Astrocyte of the spinal cord (primary cell): ENCODE results near the gene TMEM258.

Experiments
- DNase-seq: peaks from one replicate; pipeline ENCODE4 v3.0.0; 2011; ENCODE audit warnings: low read depth, low spot score
- H3K4me3 ChIP-seq: 2 replicates; pipeline ENCODE4 v1.5.1; 2011; ENCODE audit warnings: low read depth, mild to moderate bottlenecking, low read length, moderate library complexity
- CTCF ChIP-seq: IDR thresholded peaks from 2 replicates; pipeline ENCODE4 v1.5.1; 2012; ENCODE audit warnings: low read depth, mild to moderate bottlenecking, low read length, inconsistent platforms
- in situ Hi-C: cut with HindIII; loops from 2 replicates; pipeline ENCODE4 v1.10.0; 2017; ENCODE audit warnings: low sequenced_read_pairs

Gene TMEM258

GRCh38 chr11:61795876-61796526 lies 3.6 kb upstream of the TMEM258 start:
- in situ Hi-C loops = no loop called here
- no peak for TF ChIP-seq CTCF
- H3K4me3 ChIP-seq = no peak overlapping the region
- DNase-seq = no peak

- no peak for TF ChIP-seq CTCF
- in situ Hi-C loops = no loop called here
- H3K4me3 ChIP-seq = no peak overlapping the region
- DNase-seq = no peak
Observed at GRCh38 chr11:61795459-61795858, 3.1 kb upstream of the TMEM258 start.

GRCh38 chr11:61794579-61794978 lies 2.2 kb upstream of the TMEM258 start:
- TF ChIP-seq CTCF = no peak
- in situ Hi-C loops = no loop called here
- no peak for DNase-seq
- H3K4me3 ChIP-seq = no peak overlapping the region

- in situ Hi-C loops = no loop called here
- TF ChIP-seq CTCF = no peak
- no peak for DNase-seq
- peak overlapping the region; percentile 69 for H3K4me3 ChIP-seq
Observed at GRCh38 chr11:61793829-61794204, 1.4 kb upstream of the TMEM258 start.

- no peak for TF ChIP-seq CTCF
- in situ Hi-C loops = no loop called here
- no peak for DNase-seq
- H3K4me3 ChIP-seq = peak overlapping the region; percentile 69
Observed at GRCh38 chr11:61793083-61793828, 857 bp upstream of the TMEM258 start.

- peak overlapping the region; percentile 69 for H3K4me3 ChIP-seq
- TF ChIP-seq CTCF = no peak
- in situ Hi-C loops = no loop called here
- peak; percentile 93 for DNase-seq
Observed at GRCh38 chr11:61791737-61792309, 576 bp downstream of the TMEM258 start.
